SW480 (cell line): ENCODE data around the gene LIMA1.
"Not testable (repeated sequence)": the region's sequence is repeated elsewhere in the genome, so short reads cannot be mapped to it uniquely, and the experiment has no call there.

Experiments used
- DNase-seq: peaks from one replicate; pipeline ENCODE4 v3.0.0-alpha.2; 2016; ENCODE audit warnings: low spot score

Gene LIMA1

GRCh38 chr12:50287271-50287670, 4.0 kb upstream of the LIMA1 start:
- no peak for DNase-seq

GRCh38 chr12:50285253-50285652, 1.9 kb upstream of the LIMA1 start:
- no peak for DNase-seq

- peak; percentile 50 for DNase-seq
These were observed 545 bp downstream of the LIMA1 start for GRCh38 chr12:50282721-50283228.

- DNase-seq = no peak
These were observed 3.8 kb downstream of the LIMA1 start for GRCh38 chr12:50279501-50279900.

GRCh38 chr12:50276912-50277671, 6.2 kb downstream of the LIMA1 start:
- peak; percentile 19 for DNase-seq

- DNase-seq = no peak
These were observed 7.3 kb downstream of the LIMA1 start for GRCh38 chr12:50276068-50276467.

GRCh38 chr12:50275556-50275955, 7.8 kb downstream of the LIMA1 start:
- DNase-seq = no peak

- DNase-seq = not testable (repeated sequence)
These were observed 8.2 kb downstream of the LIMA1 start for GRCh38 chr12:50275127-50275526.

- no peak for DNase-seq
These were observed 11.5 kb downstream of the LIMA1 start for GRCh38 chr12:50271724-50272247.

GRCh38 chr12:50268482-50268881, 14.8 kb downstream of the LIMA1 start:
- DNase-seq = no peak

- DNase-seq = no peak
These were observed 17.4 kb downstream of the LIMA1 start for GRCh38 chr12:50265770-50266524.

- DNase-seq = no peak
These were observed 19.5 kb downstream of the LIMA1 start for GRCh38 chr12:50263832-50264231.

- no peak for DNase-seq
These were observed 21.7 kb downstream of the LIMA1 start for GRCh38 chr12:50261654-50262053.

- DNase-seq = no peak
These were observed 25.2 kb downstream of the LIMA1 start for GRCh38 chr12:50258167-50258551.

GRCh38 chr12:50257236-50258166, 25.8 kb downstream of the LIMA1 start:
- no peak for DNase-seq

- DNase-seq = no peak
These were observed 26.6 kb downstream of the LIMA1 start for GRCh38 chr12:50256761-50257160.

GRCh38 chr12:50252977-50253602, 30.2 kb downstream of the LIMA1 start:
- no peak for DNase-seq

GRCh38 chr12:50251619-50252252, 31.6 kb downstream of the LIMA1 start:
- DNase-seq = no peak

- DNase-seq = no peak
These were observed 33.7 kb downstream of the LIMA1 start for GRCh38 chr12:50249464-50250182.

GRCh38 chr12:50248883-50249282, 34.4 kb downstream of the LIMA1 start:
- no peak for DNase-seq
